GM21526 (cell line): ENCODE results near the gene SMIM13.

Experiments used
- ATAC-seq: cut with Tn5 transposase; IDR thresholded peaks from one replicate; pipeline ENCODE4 v1.9.1; 2021; ENCODE audit warnings: moderate library complexity; ENCODE audit not compliant: unreplicated experiment, low FRiP score

Gene SMIM13

DNA sequence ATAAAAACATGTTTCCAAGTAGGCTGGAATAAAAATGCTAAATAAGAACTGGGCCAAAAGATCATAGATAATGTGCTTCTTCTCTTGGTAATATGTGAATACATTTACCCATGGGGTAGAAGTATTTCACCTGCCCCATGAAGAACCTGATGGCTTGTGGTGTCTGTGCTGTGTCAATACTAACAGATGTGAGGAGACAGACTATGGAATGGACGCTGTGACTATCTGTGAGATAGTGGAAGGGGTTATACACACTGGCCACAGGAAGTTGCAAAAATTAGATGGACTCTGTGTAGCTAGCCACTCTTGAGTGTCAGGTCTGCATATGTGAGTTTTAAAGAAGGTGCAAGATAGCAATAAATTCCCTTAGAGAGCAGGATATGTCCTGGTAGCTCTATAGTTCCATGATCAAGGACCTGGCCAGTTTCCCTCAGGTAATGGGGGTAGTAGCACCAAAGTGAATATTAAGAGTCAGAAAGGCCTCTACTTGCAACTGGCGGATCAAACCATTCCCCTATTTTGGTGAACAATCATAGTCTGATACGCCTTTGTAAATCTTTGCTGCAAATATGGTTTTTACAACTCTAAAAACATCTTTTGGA is 90.2 kb downstream of the SMIM13 start:
- no peak for ATAC-seq

DNA sequence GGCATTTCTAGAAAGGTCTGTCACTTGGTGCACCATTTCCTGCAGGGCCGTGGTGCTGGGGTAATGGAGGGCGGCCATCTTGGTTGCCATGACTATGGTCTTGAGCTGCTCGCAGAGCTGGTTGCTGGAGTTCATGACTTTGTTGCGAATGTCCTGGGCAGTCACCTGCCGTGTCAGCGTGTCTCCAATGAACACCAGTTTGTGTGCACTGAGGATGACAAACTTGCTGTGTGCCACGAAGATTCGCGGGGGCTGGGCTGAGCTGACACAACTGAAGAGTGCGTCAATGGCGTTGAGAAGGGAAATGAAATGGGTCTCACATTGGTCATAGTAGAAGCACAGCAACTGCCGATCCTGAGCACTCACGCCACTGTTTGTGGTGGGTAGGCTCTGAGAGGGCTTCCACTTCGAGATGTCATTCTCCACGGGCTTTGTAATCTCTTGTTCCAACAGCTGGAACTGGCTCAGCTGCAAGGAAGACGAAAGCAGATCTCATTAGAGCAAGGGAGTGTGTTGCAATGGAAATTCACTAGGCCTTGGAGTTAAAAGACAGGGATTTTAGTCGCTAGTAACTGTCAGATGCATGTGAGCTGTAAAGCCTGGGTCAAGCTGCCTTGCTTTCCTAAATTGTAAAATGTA is 91.7 kb downstream of the SMIM13 start:
- ATAC-seq, result no peak

DNA sequence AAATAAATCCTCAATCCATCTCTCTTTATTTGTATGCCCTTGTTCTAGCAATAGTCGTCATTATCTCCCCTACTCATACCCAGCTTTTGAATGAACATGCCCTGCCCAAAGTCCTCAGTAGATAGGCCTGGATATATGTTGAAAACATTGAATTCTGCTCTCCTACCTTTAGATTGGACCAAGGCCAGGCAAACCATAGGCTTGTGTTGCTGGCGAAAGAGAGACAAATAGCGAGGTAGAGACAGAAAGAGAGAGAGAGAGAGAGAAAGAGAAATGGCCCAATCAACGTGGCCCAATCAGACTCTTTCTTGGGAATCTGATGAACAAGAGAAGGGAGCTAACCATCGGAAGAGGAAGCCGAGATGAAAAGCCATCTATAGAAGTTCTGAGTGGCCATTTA is 93.7 kb downstream of the SMIM13 start:
- no peak for ATAC-seq
